Activated naive CD8-positive, alpha-beta T cell treated with anti-CD3 and anti-CD28 coated beads, Interleukin-2, amount 10 ng/mL, durations not matched to agents 7 days and 5 days (primary cell): ENCODE measurements around the gene PCDHB3. TPM values are rescaled to one million over a fixed set of nuclear protein-coding genes. Genes with fewer than 3 reads are reported as not detected.
"Not testable (repeated sequence)": the region's sequence is repeated elsewhere in the genome, so short reads cannot be mapped to it uniquely, and the experiment has no call there.

Source experiments
- ATAC-seq: fragments of 150-1000 bp; cut with Tn5 transposase; one replicate; pipeline ENCODE4 v1.10.0; 2021; ENCODE audit warnings: low read depth, moderate library complexity
- POLR2A ChIA-PET: fragments of 350-600 bp; sonication (Branson Sonifier 250); formaldehyde crosslinking; loops from one replicate; lab custom pipeline; 2021; ENCODE audit warnings: antibody characterized with exemption; lab: Charles Lee
- DNase-seq: peaks from one replicate; pipeline ENCODE4 v3.0.0; 2021
- H3K27ac Mint-ChIP-seq: one replicate; pipeline ENCODE4 v1.8.0; 2022; ENCODE audit warnings: mild to moderate bottlenecking, mixed read lengths
- H3K27me3 Mint-ChIP-seq: one replicate; pipeline ENCODE4 v1.8.0; 2022; ENCODE audit warnings: mild to moderate bottlenecking, moderate library complexity, mixed read lengths
- H3K36me3 Mint-ChIP-seq: one replicate; pipeline ENCODE4 v1.8.0; 2021; ENCODE audit warnings: mild to moderate bottlenecking, mixed read lengths
- H3K4me1 Mint-ChIP-seq: one replicate; pipeline ENCODE4 v1.8.0; 2021; ENCODE audit warnings: mixed read lengths
- H3K4me3 Mint-ChIP-seq: one replicate; pipeline ENCODE4 v1.8.0; 2022; ENCODE audit warnings: mild to moderate bottlenecking, moderate library complexity, mixed read lengths
- H3K9me3 Mint-ChIP-seq: one replicate; pipeline ENCODE4 v1.8.0; 2021; ENCODE audit warnings: mixed read lengths
- total RNA-seq, 2 experiments: library from RNA; stranded (reverse); gene quantifications; one replicate each; pipeline ENCODE4 v1.2.3, GENCODE V29; 2021

Gene PCDHB3
- not detected for total RNA-seq

GRCh38 chr5:141100243-141100805, at the start of gene PCDHB3:
Gene PCDHB3, plus strand, starts transcription at chr5:141100473. Its CDS starts 177 bp downstream, at chr5:141100650.
- no peak within 1 kb of the TSS for H3K4me3 Mint-ChIP-seq
- no peak for ATAC-seq
- no peaks in the 10 kb centered on the region for H3K36me3 Mint-ChIP-seq
- POLR2A ChIA-PET: no interaction called here
- no peak within 1 kb of the TSS for H3K27ac Mint-ChIP-seq
- DNase-seq: no peak
- H3K27me3 Mint-ChIP-seq: peaks cover 8% of the 10 kb centered on the region
- H3K9me3 Mint-ChIP-seq: peaks cover 17% of the 10 kb centered on the region
- no peaks in the 10 kb centered on the region for H3K4me1 Mint-ChIP-seq

DNA sequence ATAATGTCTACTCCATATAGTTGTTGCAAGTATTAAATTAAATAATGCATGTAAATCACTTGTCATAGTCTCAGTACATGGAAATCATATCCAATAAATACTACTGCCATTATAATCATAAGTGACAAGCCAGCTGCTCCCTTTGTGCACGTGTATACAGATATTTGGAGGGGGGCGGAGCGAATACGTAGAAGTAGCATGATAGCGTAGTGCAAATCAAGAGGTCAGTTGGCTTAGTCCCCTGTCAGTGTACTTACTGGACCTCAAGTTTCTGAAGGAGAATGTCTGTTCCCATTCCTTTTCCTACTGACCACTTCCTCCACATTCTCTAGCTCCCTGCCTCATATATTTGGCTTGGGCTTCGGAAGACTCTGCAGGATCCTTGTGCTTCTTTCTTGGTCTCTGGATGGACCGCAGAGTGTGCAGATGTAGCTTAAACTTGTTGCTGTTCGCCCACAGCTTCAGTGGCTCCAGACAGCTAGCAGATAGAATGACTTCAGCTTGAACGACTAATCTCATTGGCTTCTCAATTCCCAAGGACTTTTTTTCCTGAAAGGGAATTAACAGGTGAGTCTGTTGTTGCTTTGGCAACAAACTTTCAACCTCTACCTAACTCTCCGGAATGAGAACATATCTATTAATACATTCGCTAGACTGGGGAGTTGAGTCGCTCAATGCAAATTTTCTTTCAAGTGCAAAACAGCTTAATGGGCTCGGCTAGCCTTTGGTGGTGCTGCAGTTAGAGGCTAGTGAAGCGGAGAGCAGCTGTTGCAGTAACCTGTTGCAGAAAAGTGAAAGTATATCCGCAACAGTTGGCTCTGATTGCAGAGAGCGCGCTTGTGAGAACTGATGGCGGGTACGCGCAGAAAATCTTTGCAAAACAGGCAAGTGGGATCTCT, 49.4 kb upstream of the PCDHB3 start, which contains the start of gene PCDHB1:
PCDHB1 (plus strand) TSS at position 753 of the 899 bp plus-strand sequence; CDS start at position 850, 97 bp downstream.
- H3K4me1 Mint-ChIP-seq: no peaks in the 10 kb centered on the region
- peak within 1 kb of the TSS; percentile 33 for H3K4me3 Mint-ChIP-seq
- DNase-seq (no peak), ATAC-seq (no peak)
- peaks cover 12% of the 10 kb centered on the region for H3K9me3 Mint-ChIP-seq
- POLR2A ChIA-PET: no interaction called here
- H3K27me3 Mint-ChIP-seq: peaks cover 10% of the 10 kb centered on the region
- H3K36me3 Mint-ChIP-seq: no peaks in the 10 kb centered on the region
- no peak within 1 kb of the TSS for H3K27ac Mint-ChIP-seq

DNA sequence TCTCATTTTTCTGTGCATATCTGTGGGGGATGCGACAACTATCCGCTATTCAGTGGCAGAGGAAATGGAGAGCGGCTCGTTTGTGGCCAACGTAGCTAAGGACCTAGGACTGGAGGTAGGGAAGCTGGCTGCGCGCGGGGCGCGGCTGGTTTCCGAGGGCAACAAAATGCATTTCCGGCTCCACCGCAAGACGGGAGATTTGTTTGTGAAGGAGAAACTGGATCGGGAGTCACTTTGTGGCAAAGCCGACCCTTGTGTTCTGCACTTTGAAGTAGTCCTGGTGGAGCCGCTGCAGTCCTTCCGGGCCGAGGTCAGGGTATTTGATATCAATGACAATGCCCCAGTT, 48.8 kb upstream of the PCDHB3 start:
- Mint-ChIP-seq H3K9me3 (peaks cover 12% of the 10 kb centered on the region), H3K36me3 (no peaks in the 10 kb centered on the region), H3K27ac (no peak overlapping the region), H3K4me3 (peak overlapping the region; percentile 33), H3K4me1 (no peaks in the 10 kb centered on the region), H3K27me3 (peaks cover 7% of the 10 kb centered on the region)
- POLR2A ChIA-PET: no interaction called here
- DNase-seq (no peak), ATAC-seq (no peak)

DNA sequence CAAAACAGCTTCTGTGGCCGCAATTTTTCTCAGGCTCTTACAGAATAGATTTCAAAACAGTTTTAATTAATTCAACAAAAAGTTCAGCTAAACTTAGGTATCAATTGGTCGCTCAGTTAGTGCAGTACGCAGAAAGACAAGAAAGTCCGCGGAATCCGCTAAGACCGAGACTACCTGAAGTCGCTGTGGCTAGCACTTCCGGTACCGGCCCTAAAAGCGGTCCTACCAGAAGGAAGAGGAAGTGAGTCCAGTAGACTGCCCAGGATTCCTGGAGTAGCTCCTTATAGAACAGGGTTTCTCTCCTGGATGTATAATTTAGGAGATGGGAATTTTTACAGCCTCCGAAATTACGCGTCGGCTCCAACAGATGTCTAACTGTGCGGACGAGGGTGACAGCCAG, 22.4 kb upstream of the PCDHB3 start:
- Mint-ChIP-seq H3K4me1 (no peaks in the 10 kb centered on the region), H3K9me3 (peaks cover 3% of the 10 kb centered on the region), H3K36me3 (no peaks in the 10 kb centered on the region), H3K4me3 (no peak overlapping the region), H3K27ac (no peak overlapping the region), H3K27me3 (peaks cover 4% of the 10 kb centered on the region)
- no peak for DNase-seq
- POLR2A ChIA-PET: no interaction called here
- ATAC-seq: no peak

DNA sequence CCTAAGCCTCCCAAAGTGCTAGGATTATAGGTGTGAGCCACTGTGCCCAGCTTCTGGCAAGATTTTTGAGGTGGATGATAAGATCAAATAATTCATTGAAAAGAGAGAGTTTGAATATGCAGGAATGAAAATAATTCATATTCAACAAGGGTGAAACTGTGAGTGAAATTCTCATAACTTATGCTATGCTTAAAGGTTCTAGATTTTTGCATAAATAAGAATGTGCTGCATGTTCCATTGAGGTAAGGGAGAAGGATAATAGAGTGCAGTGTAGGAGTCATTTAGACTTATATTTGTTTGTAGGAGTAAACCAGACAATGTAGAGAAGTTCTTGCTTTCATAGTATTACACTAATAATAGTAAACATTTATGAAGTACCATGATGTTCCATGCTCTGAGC, 18.0 kb upstream of the PCDHB3 start:
- no peak overlapping the region for H3K4me3 Mint-ChIP-seq
- no peaks in the 10 kb centered on the region for H3K9me3 Mint-ChIP-seq
- no peak overlapping the region for H3K27ac Mint-ChIP-seq
- DNase-seq (no peak), ATAC-seq (no peak)
- H3K4me1 Mint-ChIP-seq: no peaks in the 10 kb centered on the region
- POLR2A ChIA-PET: no interaction called here
- peaks cover 4% of the 10 kb centered on the region for H3K36me3 Mint-ChIP-seq
- H3K27me3 Mint-ChIP-seq: peaks cover 5% of the 10 kb centered on the region

GRCh38 chr5:141084487-141084989, 15.7 kb upstream of the PCDHB3 start:
- Mint-ChIP-seq H3K9me3 (no peaks in the 10 kb centered on the region), H3K27me3 (peaks cover 5% of the 10 kb centered on the region), H3K27ac (no peak overlapping the region), H3K4me3 (peak overlapping the region; percentile 86), H3K36me3 (peaks cover 4% of the 10 kb centered on the region), H3K4me1 (no peaks in the 10 kb centered on the region)
- peak; percentile 78 for ATAC-seq
- no peak for DNase-seq
- POLR2A ChIA-PET: no interaction called here

- Mint-ChIP-seq H3K4me1 (no peaks in the 10 kb centered on the region), H3K27me3 (peaks cover 13% of the 10 kb centered on the region), H3K9me3 (peaks cover 13% of the 10 kb centered on the region), H3K27ac (no peak within 1 kb of the TSS), H3K36me3 (no peaks in the 10 kb centered on the region), H3K4me3 (no peak within 1 kb of the TSS)
- no peak for ATAC-seq
- DNase-seq: no peak
- POLR2A ChIA-PET: no interaction called here
Measured at GRCh38 chr5:141094481-141095262, 5.6 kb upstream of the PCDHB3 start, which contains the start of gene PCDHB2. Gene PCDHB2, plus strand, starts transcription at chr5:141094615. Its CDS starts 176 bp downstream, at chr5:141094791.

- POLR2A ChIA-PET: no interaction called here
- no peak overlapping the region for H3K4me3 Mint-ChIP-seq
Measured at GRCh38 chr5:141095263-141095641, 5.0 kb upstream of the PCDHB3 start.

GRCh38 chr5:141096181-141096580, 4.1 kb upstream of the PCDHB3 start:
- ATAC-seq, POLR2A ChIA-PET, H3K36me3 Mint-ChIP-seq, H3K4me1 Mint-ChIP-seq, DNase-seq, H3K4me3 Mint-ChIP-seq, H3K27ac Mint-ChIP-seq: not testable (repeated sequence)
- H3K27me3 Mint-ChIP-seq: peaks cover 15% of the 10 kb centered on the region
- peaks cover 19% of the 10 kb centered on the region for H3K9me3 Mint-ChIP-seq

More at GRCh38 chr5:141095263-141095641, 5.0 kb upstream of the PCDHB3 start:
- no peak overlapping the region for H3K27ac Mint-ChIP-seq
- H3K36me3 Mint-ChIP-seq: no peaks in the 10 kb centered on the region
- no peaks in the 10 kb centered on the region for H3K4me1 Mint-ChIP-seq
- H3K9me3 Mint-ChIP-seq: peaks cover 15% of the 10 kb centered on the region
- H3K27me3 Mint-ChIP-seq: peaks cover 13% of the 10 kb centered on the region
- DNase-seq: no peak
- ATAC-seq: no peak

- H3K36me3 Mint-ChIP-seq, H3K4me1 Mint-ChIP-seq, ATAC-seq, POLR2A ChIA-PET, H3K4me3 Mint-ChIP-seq, DNase-seq, H3K27ac Mint-ChIP-seq: not testable (repeated sequence)
- Mint-ChIP-seq H3K9me3 (peaks cover 19% of the 10 kb centered on the region), H3K27me3 (peaks cover 15% of the 10 kb centered on the region)
Measured at GRCh38 chr5:141096586-141096985, 3.7 kb upstream of the PCDHB3 start.

DNA sequence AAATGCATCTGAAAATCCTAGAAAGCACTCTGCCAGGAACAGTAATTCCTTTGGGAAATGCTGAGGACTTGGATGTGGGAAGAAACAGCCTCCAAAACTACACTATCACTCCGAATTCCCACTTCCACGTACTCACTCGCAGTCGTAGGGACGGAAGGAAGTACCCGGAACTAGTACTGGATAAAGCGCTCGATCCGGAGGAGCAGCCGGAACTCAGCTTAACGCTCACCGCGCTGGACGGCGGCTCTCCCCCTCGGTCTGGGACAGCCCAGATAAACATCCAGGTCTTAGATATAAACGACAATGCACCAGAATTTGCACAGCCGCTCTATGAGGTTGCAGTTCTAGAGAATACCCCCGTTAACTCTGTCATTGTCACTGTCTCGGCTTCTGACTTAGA, 786 bp downstream of the PCDHB3 start:
- Mint-ChIP-seq H3K36me3 (no peaks in the 10 kb centered on the region), H3K27ac (no peak overlapping the region), H3K4me1 (no peaks in the 10 kb centered on the region), H3K27me3 (peaks cover 6% of the 10 kb centered on the region), H3K4me3 (no peak overlapping the region), H3K9me3 (peaks cover 14% of the 10 kb centered on the region)
- DNase-seq (no peak), ATAC-seq (no peak)
- POLR2A ChIA-PET: no interaction called here

DNA sequence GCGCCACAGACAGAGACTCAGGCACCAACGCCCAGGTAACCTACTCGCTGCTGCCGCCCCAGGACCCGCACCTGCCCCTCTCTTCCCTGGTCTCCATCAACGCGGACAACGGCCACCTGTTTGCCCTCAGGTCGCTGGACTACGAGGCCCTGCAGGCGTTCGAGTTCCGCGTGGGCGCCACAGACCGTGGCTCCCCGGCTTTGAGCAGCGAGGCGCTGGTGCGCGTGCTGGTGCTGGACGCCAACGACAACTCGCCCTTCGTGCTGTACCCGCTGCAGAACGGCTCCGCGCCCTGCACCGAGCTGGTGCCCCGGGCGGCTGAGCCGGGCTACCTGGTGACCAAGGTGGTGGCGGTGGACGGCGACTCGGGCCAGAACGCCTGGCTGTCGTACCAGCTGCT, 1.8 kb downstream of the PCDHB3 start:
- POLR2A ChIA-PET, H3K27me3 Mint-ChIP-seq, DNase-seq, H3K36me3 Mint-ChIP-seq, H3K4me3 Mint-ChIP-seq, H3K27ac Mint-ChIP-seq, H3K4me1 Mint-ChIP-seq, ATAC-seq: not testable (repeated sequence)
- H3K9me3 Mint-ChIP-seq: peaks cover 14% of the 10 kb centered on the region

DNA sequence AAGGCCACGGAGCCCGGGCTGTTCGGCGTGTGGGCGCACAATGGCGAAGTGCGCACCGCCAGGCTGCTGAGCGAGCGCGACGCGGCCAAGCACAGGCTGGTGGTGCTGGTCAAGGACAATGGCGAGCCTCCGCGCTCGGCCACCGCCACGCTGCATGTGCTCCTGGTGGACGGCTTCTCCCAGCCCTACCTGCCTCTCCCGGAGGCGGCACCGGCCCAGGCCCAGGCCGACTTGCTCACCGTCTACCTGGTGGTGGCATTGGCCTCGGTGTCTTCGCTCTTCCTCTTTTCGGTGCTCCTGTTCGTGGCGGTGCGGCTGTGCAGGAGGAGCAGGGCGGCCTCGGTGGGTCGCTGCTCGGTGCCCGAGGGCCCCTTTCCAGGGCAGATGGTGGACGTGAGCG, 2.2 kb downstream of the PCDHB3 start:
- H3K4me1 Mint-ChIP-seq, ATAC-seq, DNase-seq, POLR2A ChIA-PET, H3K36me3 Mint-ChIP-seq, H3K4me3 Mint-ChIP-seq, H3K27me3 Mint-ChIP-seq, H3K27ac Mint-ChIP-seq: not testable (repeated sequence)
- peaks cover 15% of the 10 kb centered on the region for H3K9me3 Mint-ChIP-seq
